Hepatocyte (in vitro differentiated cells): ENCODE results near the gene KCNS1.

ENCODE experiments used
- EZH2 ChIP-seq: fragments of 200-600 bp; sonication (generic); IDR thresholded peaks from 2 replicates; pipeline ENCODE4 v1.6.1; 2016; ENCODE audit warnings: antibody characterized with exemption, mild to moderate bottlenecking, borderline replicate concordance
- TF ChIP-seq, protein P1 (sequence below): fragments of 200-600 bp; sonication (generic); IDR thresholded peaks from 2 replicates; pipeline ENCODE4 v1.5.1; 2016; ENCODE audit warnings: antibody characterized with exemption, mild to moderate bottlenecking; ENCODE audit not compliant: poor library complexity

- TF ChIP-seq, protein P1, sequence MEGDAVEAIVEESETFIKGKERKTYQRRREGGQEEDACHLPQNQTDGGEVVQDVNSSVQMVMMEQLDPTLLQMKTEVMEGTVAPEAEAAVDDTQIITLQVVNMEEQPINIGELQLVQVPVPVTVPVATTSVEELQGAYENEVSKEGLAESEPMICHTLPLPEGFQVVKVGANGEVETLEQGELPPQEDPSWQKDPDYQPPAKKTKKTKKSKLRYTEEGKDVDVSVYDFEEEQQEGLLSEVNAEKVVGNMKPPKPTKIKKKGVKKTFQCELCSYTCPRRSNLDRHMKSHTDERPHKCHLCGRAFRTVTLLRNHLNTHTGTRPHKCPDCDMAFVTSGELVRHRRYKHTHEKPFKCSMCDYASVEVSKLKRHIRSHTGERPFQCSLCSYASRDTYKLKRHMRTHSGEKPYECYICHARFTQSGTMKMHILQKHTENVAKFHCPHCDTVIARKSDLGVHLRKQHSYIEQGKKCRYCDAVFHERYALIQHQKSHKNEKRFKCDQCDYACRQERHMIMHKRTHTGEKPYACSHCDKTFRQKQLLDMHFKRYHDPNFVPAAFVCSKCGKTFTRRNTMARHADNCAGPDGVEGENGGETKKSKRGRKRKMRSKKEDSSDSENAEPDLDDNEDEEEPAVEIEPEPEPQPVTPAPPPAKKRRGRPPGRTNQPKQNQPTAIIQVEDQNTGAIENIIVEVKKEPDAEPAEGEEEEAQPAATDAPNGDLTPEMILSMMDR, result no peak
- TF ChIP-seq EZH2, result no peak
Measured at GRCh38 chr20:45117581-45117980, 16.7 kb upstream of the KCNS1 start.
